Measurements from ENCODE around the gene SH2D7. TPM values are rescaled to one million over a fixed set of nuclear protein-coding genes. Genes with fewer than 3 reads are reported as not detected.

SH2D7 gene
- total RNA-seq, 1 experiment from 2014 or later: not detected

GRCh38 chr15:78110916-78111475, 18.6 kb downstream of the SH2D7 start:
- no peaks in the 10 kb centered on the region for H3K79me2 ChIP-seq (ENCODE audit: insufficient read depth, low read length)
- no peaks in the 10 kb centered on the region for H4K20me1 ChIP-seq (ENCODE audit: control insufficient read depth, insufficient read depth, insufficient read length)
- no peaks in the 10 kb centered on the region; the same call in 1 of the 2 replicates for H3K4me1 ChIP-seq (ENCODE audit: insufficient read depth, low read length)
- H3K4ac ChIP-seq (ENCODE audit: low read depth, low read length): no peak overlapping the region
- Mint-ChIP-seq H3K4me1 (peaks cover 3 to 11% of the 10 kb centered on the region in 2 experiments; a peak in 2 of 4 replicates), H3K27ac (peak overlapping the region in 1 of 3 experiments; percentile 74; a peak in 2 of 7 replicates), H3K4me3 (no peak overlapping the region), H3K9me3 (no peaks in the 10 kb centered on the region), H3K36me3 (ENCODE audit: insufficient read depth in 1 of 3, low read depth in 3 of 3) (peaks cover 0 to 6% (median under 1%) of the 10 kb centered on the region in 3 experiments; a peak in 4 of 7 replicates), H3K27me3 (ENCODE audit: low read depth) (no peaks in the 10 kb centered on the region)
- no peak overlapping the region for H2BK120ac ChIP-seq (ENCODE audit: low read depth, low read length, poor library complexity, severe bottlenecking)
- H3K27ac ChIP-seq (ENCODE audit: insufficient read length, low read depth, low read length): no peak overlapping the region
- H3K14ac ChIP-seq (ENCODE audit: insufficient read depth, low read length): no peak overlapping the region
- H3T11ph ChIP-seq (ENCODE audit: low read length): no peak overlapping the region
- H3K27me3 ChIP-seq (ENCODE audit: insufficient read depth, low read length): no peaks in the 10 kb centered on the region
- H3K9me3 ChIP-seq (ENCODE audit: control insufficient read depth, low read depth, low read length): no peaks in the 10 kb centered on the region
- H4K5ac ChIP-seq (ENCODE audit: insufficient read length, low read depth, low read length): no peak overlapping the region
- no peak overlapping the region for H2BK12ac ChIP-seq (ENCODE audit: insufficient read length, low read depth, low read length)
- no peaks in the 10 kb centered on the region for H3K23me2 ChIP-seq (ENCODE audit: insufficient read length, low read depth, low read length, poor library complexity, severe bottlenecking)
- H3K23ac ChIP-seq (ENCODE audit: insufficient read length, low read depth, low read length): no peak overlapping the region
- no peak overlapping the region for H2AK5ac ChIP-seq (ENCODE audit: insufficient read length, low read length)
- DNase-seq: no peak
- no peaks in the 10 kb centered on the region for H3K79me1 ChIP-seq (ENCODE audit: insufficient read depth, low read depth, low read length, poor library complexity, severe bottlenecking)
- H4K8ac ChIP-seq (replicated peaks; ENCODE audit: insufficient read length, low read depth, low read length): no peak overlapping the region
- H2BK20ac ChIP-seq (ENCODE audit: low read depth, low read length, poor library complexity, severe bottlenecking): no peak overlapping the region
- H4K91ac ChIP-seq (ENCODE audit: insufficient read length, low read depth, low read length): no peak overlapping the region
- WGBS (ENCODE audit: extremely low coverage, insufficient read length, low lambda C conversion rate): no CpG with 5 or more reads among the region's 10 CpGs
- no peak overlapping the region for H3K56ac ChIP-seq (ENCODE audit: insufficient read length, low read depth, low read length)
- TF ChIP-seq, protein P1, sequence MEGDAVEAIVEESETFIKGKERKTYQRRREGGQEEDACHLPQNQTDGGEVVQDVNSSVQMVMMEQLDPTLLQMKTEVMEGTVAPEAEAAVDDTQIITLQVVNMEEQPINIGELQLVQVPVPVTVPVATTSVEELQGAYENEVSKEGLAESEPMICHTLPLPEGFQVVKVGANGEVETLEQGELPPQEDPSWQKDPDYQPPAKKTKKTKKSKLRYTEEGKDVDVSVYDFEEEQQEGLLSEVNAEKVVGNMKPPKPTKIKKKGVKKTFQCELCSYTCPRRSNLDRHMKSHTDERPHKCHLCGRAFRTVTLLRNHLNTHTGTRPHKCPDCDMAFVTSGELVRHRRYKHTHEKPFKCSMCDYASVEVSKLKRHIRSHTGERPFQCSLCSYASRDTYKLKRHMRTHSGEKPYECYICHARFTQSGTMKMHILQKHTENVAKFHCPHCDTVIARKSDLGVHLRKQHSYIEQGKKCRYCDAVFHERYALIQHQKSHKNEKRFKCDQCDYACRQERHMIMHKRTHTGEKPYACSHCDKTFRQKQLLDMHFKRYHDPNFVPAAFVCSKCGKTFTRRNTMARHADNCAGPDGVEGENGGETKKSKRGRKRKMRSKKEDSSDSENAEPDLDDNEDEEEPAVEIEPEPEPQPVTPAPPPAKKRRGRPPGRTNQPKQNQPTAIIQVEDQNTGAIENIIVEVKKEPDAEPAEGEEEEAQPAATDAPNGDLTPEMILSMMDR (conservative IDR thresholded peaks at IDR 0.05): no peak
- no peak overlapping the region for H3K4me2 ChIP-seq (ENCODE audit: insufficient read depth, insufficient read length, low read length)
- no peak overlapping the region for H2BK5ac ChIP-seq (ENCODE audit: insufficient read length, low read length)
- H3K18ac ChIP-seq (ENCODE audit: insufficient read length, low read depth, low read length): no peak overlapping the region
- no peak overlapping the region for H3K9ac ChIP-seq (ENCODE audit: extremely low read depth, insufficient read length, low read length)
- no peak overlapping the region for H2AFZ ChIP-seq (ENCODE audit: low read length)
- no peak overlapping the region for H2BK15ac ChIP-seq (ENCODE audit: low read depth, low read length)
